Hepatic stellate cell (primary cell): Measurements from ENCODE around the gene JAKMIP3.

Experiments
- DNase-seq: peaks from one replicate; pipeline ENCODE4 v3.0.0; 2011; ENCODE audit warnings: low spot score

JAKMIP3 gene

GRCh38 chr10:132097609-132098377, 32.0 kb downstream of the JAKMIP3 start:
- no peak for DNase-seq

GRCh38 chr10:132098539-132099388, 33.0 kb downstream of the JAKMIP3 start:
- DNase-seq: no peak

- DNase-seq: no peak
Measured at GRCh38 chr10:132099389-132100090, 33.8 kb downstream of the JAKMIP3 start.

GRCh38 chr10:132100091-132100481, 34.3 kb downstream of the JAKMIP3 start:
- no peak for DNase-seq

- no peak for DNase-seq
Measured at GRCh38 chr10:132100556-132101349, 35.0 kb downstream of the JAKMIP3 start.

- DNase-seq: no peak
Measured at GRCh38 chr10:132101529-132101928, 35.8 kb downstream of the JAKMIP3 start.

GRCh38 chr10:132102071-132102716, 36.4 kb downstream of the JAKMIP3 start:
- DNase-seq: no peak

GRCh38 chr10:132102717-132103110, 37.0 kb downstream of the JAKMIP3 start:
- no peak for DNase-seq

- no peak for DNase-seq
Measured at GRCh38 chr10:132103116-132103910, 37.6 kb downstream of the JAKMIP3 start.

- no peak for DNase-seq
Measured at GRCh38 chr10:132104062-132104461, 38.3 kb downstream of the JAKMIP3 start.

GRCh38 chr10:132104471-132105301, 38.9 kb downstream of the JAKMIP3 start:
- DNase-seq: no peak

- no peak for DNase-seq
Measured at GRCh38 chr10:132105302-132105995, 39.7 kb downstream of the JAKMIP3 start.

- DNase-seq: no peak
Measured at GRCh38 chr10:132106431-132106830, 40.7 kb downstream of the JAKMIP3 start.

GRCh38 chr10:132107186-132107948, 41.6 kb downstream of the JAKMIP3 start:
- no peak for DNase-seq

- DNase-seq: no peak
Measured at GRCh38 chr10:132107949-132108877, 42.5 kb downstream of the JAKMIP3 start.

- no peak for DNase-seq
Measured at GRCh38 chr10:132109341-132110110, 43.8 kb downstream of the JAKMIP3 start.
